Measurements from ENCODE around the gene PIAS4. TPM values are rescaled to one million over a fixed set of nuclear protein-coding genes. Genes with fewer than 3 reads are reported as not detected.

PIAS4 gene
- total RNA-seq, 3 donors from 2014 or later = 9.4 to 17.0 (median 15.7) TPM

DNA sequence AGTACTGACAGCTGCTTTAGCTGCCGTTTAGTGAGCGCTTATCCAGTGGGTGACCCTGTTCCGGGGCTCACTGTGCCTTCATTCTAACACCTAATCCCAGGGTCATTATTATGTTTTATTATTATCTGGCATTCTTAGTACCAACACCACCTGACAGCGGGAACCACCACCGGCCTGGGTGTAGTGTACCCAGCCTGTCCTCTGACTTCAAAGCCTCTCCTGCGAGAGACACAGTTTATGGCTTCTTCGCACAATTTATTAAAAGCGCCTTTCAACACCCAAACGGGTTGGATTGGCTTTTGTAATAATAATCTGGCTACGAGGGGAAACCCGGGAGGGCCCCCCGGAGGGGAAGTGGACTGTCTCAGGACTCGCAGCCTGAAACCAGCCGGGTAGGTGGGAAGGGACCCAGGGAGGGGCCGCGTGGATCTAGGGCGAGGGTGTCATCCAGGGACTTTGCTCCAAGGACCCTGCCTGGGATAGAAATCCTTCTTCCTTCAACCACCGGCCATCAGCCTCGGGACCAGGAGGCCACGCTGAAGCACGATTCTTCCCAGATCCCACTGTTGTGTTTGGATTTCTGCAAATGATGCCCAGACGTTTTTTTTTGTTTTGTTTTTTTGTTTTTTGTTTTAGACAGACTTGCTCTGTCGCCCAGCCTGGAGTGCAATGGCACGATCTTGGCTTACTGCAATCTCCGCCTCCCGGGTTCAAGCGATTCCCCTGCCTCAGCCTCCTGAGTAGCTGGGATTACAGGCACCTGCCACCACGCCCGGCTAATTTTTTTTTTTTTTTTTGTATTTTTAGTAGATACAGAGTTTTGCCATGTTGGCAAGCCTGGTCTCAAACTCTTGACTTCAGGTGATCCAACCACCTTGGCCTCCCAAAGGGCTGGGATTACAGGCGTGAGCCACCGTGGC, 60.8 kb downstream of the PIAS4 start:
- no peak for DNase-seq (ENCODE audit: low spot score in 2 of 2)
- H3K36me3 ChIP-seq = no peaks in the 10 kb centered on the region
- H3K27me3 ChIP-seq = no peaks in the 10 kb centered on the region
- no peak for TF ChIP-seq POLR2AphosphoS5 (IDR thresholded peaks at IDR 0.05)
- no peak for TF ChIP-seq POLR2A (IDR thresholded peaks at IDR 0.05)
- TF ChIP-seq, protein P1, sequence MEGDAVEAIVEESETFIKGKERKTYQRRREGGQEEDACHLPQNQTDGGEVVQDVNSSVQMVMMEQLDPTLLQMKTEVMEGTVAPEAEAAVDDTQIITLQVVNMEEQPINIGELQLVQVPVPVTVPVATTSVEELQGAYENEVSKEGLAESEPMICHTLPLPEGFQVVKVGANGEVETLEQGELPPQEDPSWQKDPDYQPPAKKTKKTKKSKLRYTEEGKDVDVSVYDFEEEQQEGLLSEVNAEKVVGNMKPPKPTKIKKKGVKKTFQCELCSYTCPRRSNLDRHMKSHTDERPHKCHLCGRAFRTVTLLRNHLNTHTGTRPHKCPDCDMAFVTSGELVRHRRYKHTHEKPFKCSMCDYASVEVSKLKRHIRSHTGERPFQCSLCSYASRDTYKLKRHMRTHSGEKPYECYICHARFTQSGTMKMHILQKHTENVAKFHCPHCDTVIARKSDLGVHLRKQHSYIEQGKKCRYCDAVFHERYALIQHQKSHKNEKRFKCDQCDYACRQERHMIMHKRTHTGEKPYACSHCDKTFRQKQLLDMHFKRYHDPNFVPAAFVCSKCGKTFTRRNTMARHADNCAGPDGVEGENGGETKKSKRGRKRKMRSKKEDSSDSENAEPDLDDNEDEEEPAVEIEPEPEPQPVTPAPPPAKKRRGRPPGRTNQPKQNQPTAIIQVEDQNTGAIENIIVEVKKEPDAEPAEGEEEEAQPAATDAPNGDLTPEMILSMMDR (IDR thresholded peaks at IDR 0.05) = no peak
- intact Hi-C loops (cut with DNase I; ENCODE audit: low total_unique reads) = no loop called here
- peaks cover 4 to 5% of the 10 kb centered on the region in 2 donors for H3K4me1 ChIP-seq
- no peaks in the 10 kb centered on the region for H3K9me3 ChIP-seq
- peak overlapping the region; percentile 83 to 100 (median 98) for H3K4me3 ChIP-seq
- H3K27ac ChIP-seq = peak overlapping the region; percentile 96 to 100

- intact Hi-C loops (cut with DNase I; ENCODE audit: low total_unique reads) = no loop called here
- no peaks in the 10 kb centered on the region for H3K27me3 ChIP-seq
- H3K4me1 ChIP-seq = no peaks in the 10 kb centered on the region
- no peak overlapping the region for H3K4me3 ChIP-seq
- DNase-seq (ENCODE audit: low spot score in 2 of 2) = no peak
- TF ChIP-seq POLR2AphosphoS5 (IDR thresholded peaks at IDR 0.05) (no peak), POLR2A (IDR thresholded peaks at IDR 0.05) (no peak)
- TF ChIP-seq, protein P1 (IDR thresholded peaks at IDR 0.05) = no peak
- no peaks in the 10 kb centered on the region for H3K36me3 ChIP-seq
- no peaks in the 10 kb centered on the region for H3K9me3 ChIP-seq
- no peak overlapping the region for H3K27ac ChIP-seq
These were observed 61.9 kb downstream of the PIAS4 start for GRCh38 chr19:4069331-4069959.

GRCh38 chr19:4071610-4072009, 64.1 kb downstream of the PIAS4 start:
- intact Hi-C loops (cut with DNase I; ENCODE audit: low total_unique reads) = no loop called here
- no peaks in the 10 kb centered on the region for H3K27me3 ChIP-seq
- H3K36me3 ChIP-seq = no peaks in the 10 kb centered on the region
- H3K4me1 ChIP-seq = no peaks in the 10 kb centered on the region
- H3K27ac ChIP-seq = no peak overlapping the region
- no peak overlapping the region for H3K4me3 ChIP-seq
- H3K9me3 ChIP-seq = no peaks in the 10 kb centered on the region
- TF ChIP-seq POLR2A (IDR thresholded peaks at IDR 0.05) = no peak
- TF ChIP-seq, protein P1 (IDR thresholded peaks at IDR 0.05) = no peak
- no peak for TF ChIP-seq POLR2AphosphoS5 (IDR thresholded peaks at IDR 0.05)
- no peak for DNase-seq (ENCODE audit: low spot score in 2 of 2)

DNA sequence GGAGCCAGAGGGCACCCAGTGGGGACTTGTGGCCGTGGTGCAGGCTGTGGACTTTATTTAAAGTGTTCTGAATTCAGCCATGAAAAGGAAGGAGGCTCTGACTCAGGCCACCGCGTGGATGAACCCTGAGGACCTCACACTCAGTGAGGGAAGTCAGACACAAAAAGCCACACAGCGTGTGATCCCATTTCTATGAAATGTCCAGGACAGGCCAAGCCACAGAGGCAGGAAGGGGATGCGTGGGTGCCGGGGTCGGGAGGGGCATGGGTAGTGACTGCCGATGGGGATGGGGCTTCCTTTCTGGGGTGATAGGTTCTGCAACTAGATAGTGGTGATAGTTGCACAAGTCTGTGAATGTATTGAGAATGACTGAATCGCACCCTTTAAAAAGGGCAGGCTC, 67.8 kb downstream of the PIAS4 start:
- TF ChIP-seq POLR2AphosphoS5 (IDR thresholded peaks at IDR 0.05) = no peak
- TF ChIP-seq, protein P1 (IDR thresholded peaks at IDR 0.05) = no peak
- no peak for TF ChIP-seq POLR2A (IDR thresholded peaks at IDR 0.05)
- H3K9me3 ChIP-seq = no peaks in the 10 kb centered on the region
- no peaks in the 10 kb centered on the region for H3K36me3 ChIP-seq
- H3K4me1 ChIP-seq = no peaks in the 10 kb centered on the region
- no peak for DNase-seq (ENCODE audit: low spot score in 2 of 2)
- H3K4me3 ChIP-seq = no peak overlapping the region
- no peak overlapping the region for H3K27ac ChIP-seq
- H3K27me3 ChIP-seq = no peaks in the 10 kb centered on the region
- intact Hi-C loops (cut with DNase I; ENCODE audit: low total_unique reads) = no loop called here

GRCh38 chr19:4077007-4077374, 69.5 kb downstream of the PIAS4 start:
- TF ChIP-seq, protein P1 (IDR thresholded peaks at IDR 0.05) = no peak
- TF ChIP-seq POLR2AphosphoS5 (IDR thresholded peaks at IDR 0.05) = no peak
- TF ChIP-seq POLR2A (IDR thresholded peaks at IDR 0.05) = no peak
- intact Hi-C loops (cut with DNase I; ENCODE audit: low total_unique reads) = no loop called here
- Histone ChIP-seq H3K27me3 (no peaks in the 10 kb centered on the region), H3K9me3 (no peaks in the 10 kb centered on the region), H3K4me3 (no peak overlapping the region), H3K4me1 (no peaks in the 10 kb centered on the region), H3K36me3 (no peaks in the 10 kb centered on the region), H3K27ac (peak overlapping the region in 1 of 2 donors; percentile 86)
- DNase-seq (ENCODE audit: low spot score in 2 of 2) = no peak
